ENCODE measurements around the gene CDK10. TPM values are rescaled to one million over a fixed set of nuclear protein-coding genes. Genes with fewer than 3 reads are reported as not detected.
A peak's percentile ranks its signal among the peaks of the same experiment; 100 is the strongest.

CDK10 gene
- total and polyA plus RNA-seq, 9 of the 15 experiments (the other 6 are each of a cell fraction or from before 2014, with no cell fraction given): 2.0 to 85.1 (median 40.1) TPM

- TF ChIP-seq ZNF398 (CRISPR knock-in tag; IDR thresholded peaks at IDR 0.05) (no peak), DNMT1 (IDR thresholded peaks at IDR 0.05) (no peak), ZNF133 (CRISPR knock-in tag; IDR thresholded peaks at IDR 0.05) (no peak), SLC30A9 (CRISPR knock-in tag; IDR thresholded peaks at IDR 0.05) (no peak), NFE2 (IDR thresholded peaks at IDR 0.05; ENCODE audit: low read depth) (no peak), MEF2A (IDR thresholded peaks at IDR 0.05; ENCODE audit: control insufficient read depth, low read depth, low read length) (no peak), FOS (IDR thresholded peaks at IDR 0.05; ENCODE audit: extremely low read depth, insufficient read length) (no peak), ZBTB49 (CRISPR knock-in tag; IDR thresholded peaks at IDR 0.05; ENCODE audit: borderline replicate concordance) (no peak), E2F1 (CRISPR knock-in tag; IDR thresholded peaks at IDR 0.05) (no peak; the same call in 1 of the 2 replicates), TBL1XR1 (IDR thresholded peaks at IDR 0.05; ENCODE audit: low read length in 2 of 2) (peak in 1 of 2 experiments; percentile 16; a peak in 1 of 4 replicates), SRSF9 (IDR thresholded peaks at IDR 0.05; ENCODE audit: borderline replicate concordance, low read depth, low read length) (no peak), JUND (IDR thresholded peaks at IDR 0.05; ENCODE audit: borderline replicate concordance, low read depth, low read length) (peak; percentile 30; the same call in 1 of the 2 replicates), JUND (tag; IDR thresholded peaks at IDR 0.05; ENCODE audit: borderline replicate concordance, low read depth, low read length) (no peak; the same call in 2 of the 3 replicates), HNRNPUL1 (IDR thresholded peaks at IDR 0.05; ENCODE audit: low read length) (no peak), ESRRB (CRISPR knock-in tag; IDR thresholded peaks at IDR 0.05; ENCODE audit: borderline replicate concordance) (no peak), ZNF586 (CRISPR knock-in tag; conservative IDR thresholded peaks at IDR 0.05) (no peak), MED1 (CRISPR knock-in tag; IDR thresholded peaks at IDR 0.05; ENCODE audit: borderline replicate concordance) (no peak), TCF3 (CRISPR knock-in tag; IDR thresholded peaks at IDR 0.05) (peak; percentile 42; the same call in 1 of the 2 replicates), FOXA1 (IDR thresholded peaks at IDR 0.05; ENCODE audit: borderline replicate concordance) (no peak), GABPA (tag; conservative IDR thresholded peaks at IDR 0.05; ENCODE audit: low read depth) (peak; percentile 100), ZNF707 (CRISPR knock-in tag; conservative IDR thresholded peaks at IDR 0.05) (no peak), MBD1 (CRISPR knock-in tag; IDR thresholded peaks at IDR 0.05) (no peak)
Measured at GRCh38 chr16:89720813-89721545, 34.5 kb downstream of the CDK10 start, which contains the start of the genes VPS9D1 and ZNF276 (continued).
